Measurements from ENCODE around the gene PDK3. TPM values are rescaled to one million over a fixed set of nuclear protein-coding genes. Genes with fewer than 3 reads are reported as not detected.

Gene PDK3
- total RNA-seq, 1 donor: 9.0 TPM

DNA sequence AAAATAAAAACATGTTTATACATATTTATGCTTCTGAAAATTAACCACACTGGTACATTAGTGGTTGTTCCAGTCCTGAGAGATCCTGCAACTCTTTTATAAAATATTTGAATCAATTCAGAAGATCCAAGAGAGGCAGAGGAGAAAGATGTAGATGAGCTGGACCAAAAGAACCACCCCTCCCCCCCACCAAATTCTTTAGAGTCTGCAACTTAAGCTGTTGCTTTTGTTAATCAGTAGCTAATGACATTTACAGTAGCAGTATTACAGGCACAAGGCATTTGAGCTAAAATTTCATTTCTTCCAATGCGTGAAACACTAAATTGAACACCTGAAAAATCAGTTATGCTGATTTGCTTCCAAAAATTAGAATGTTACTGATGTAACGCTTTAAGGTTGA lies 61.5 kb downstream of the PDK3 start:
- Histone ChIP-seq H3K4me3 (ENCODE audit: insufficient read depth, low read length) (no peak overlapping the region), H3K36me3 (ENCODE audit: insufficient read depth, low read length) (no peaks in the 10 kb centered on the region), H3K9me3 (ENCODE audit: low read depth, low read length) (no peaks in the 10 kb centered on the region), H3K4me2 (ENCODE audit: insufficient read depth, low read length) (no peak overlapping the region), H4K20me1 (ENCODE audit: insufficient read depth, low read length) (no peaks in the 10 kb centered on the region), H3K4me1 (ENCODE audit: insufficient read depth, low read length) (no peaks in the 10 kb centered on the region), H3K27me3 (ENCODE audit: insufficient read depth, low read length) (no peaks in the 10 kb centered on the region), H2AFZ (ENCODE audit: low read length) (no peak overlapping the region), H3K27ac (ENCODE audit: low read depth, low read length) (no peak overlapping the region), H3K79me2 (ENCODE audit: insufficient read depth, low read length) (no peaks in the 10 kb centered on the region)
- peak; percentile 67 for DNase-seq (ENCODE audit: insufficient read length, low spot score, missing footprints)
- TF ChIP-seq, protein P1, sequence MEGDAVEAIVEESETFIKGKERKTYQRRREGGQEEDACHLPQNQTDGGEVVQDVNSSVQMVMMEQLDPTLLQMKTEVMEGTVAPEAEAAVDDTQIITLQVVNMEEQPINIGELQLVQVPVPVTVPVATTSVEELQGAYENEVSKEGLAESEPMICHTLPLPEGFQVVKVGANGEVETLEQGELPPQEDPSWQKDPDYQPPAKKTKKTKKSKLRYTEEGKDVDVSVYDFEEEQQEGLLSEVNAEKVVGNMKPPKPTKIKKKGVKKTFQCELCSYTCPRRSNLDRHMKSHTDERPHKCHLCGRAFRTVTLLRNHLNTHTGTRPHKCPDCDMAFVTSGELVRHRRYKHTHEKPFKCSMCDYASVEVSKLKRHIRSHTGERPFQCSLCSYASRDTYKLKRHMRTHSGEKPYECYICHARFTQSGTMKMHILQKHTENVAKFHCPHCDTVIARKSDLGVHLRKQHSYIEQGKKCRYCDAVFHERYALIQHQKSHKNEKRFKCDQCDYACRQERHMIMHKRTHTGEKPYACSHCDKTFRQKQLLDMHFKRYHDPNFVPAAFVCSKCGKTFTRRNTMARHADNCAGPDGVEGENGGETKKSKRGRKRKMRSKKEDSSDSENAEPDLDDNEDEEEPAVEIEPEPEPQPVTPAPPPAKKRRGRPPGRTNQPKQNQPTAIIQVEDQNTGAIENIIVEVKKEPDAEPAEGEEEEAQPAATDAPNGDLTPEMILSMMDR (IDR thresholded peaks at IDR 0.05; ENCODE audit: extremely low read depth, low read depth, low read length): no peak

DNA sequence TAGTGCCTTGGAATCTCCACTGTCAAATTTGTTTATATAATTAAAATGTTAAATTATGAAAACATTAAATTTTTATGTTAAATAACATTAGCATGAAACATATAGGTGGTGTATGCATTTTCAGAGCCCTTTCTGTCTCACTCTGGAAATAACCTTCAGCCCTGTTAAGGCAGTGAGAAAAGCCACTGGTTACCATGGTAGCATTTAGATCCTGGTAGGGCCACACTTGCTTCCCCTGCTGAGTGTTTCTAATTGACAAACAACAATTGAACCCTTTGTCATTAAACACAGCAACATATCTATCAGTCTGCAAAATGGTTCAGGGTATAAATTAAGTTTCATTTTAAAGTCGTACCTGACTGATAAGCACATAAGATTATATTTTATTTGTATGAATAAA lies 63.5 kb downstream of the PDK3 start:
- Histone ChIP-seq H3K4me2 (ENCODE audit: insufficient read depth, low read length) (no peak overlapping the region), H3K79me2 (ENCODE audit: insufficient read depth, low read length) (no peaks in the 10 kb centered on the region)

GRCh38 chrX:24536551-24536950 lies 71.5 kb downstream of the PDK3 start:
- Histone ChIP-seq H2AFZ (ENCODE audit: low read length) (no peak overlapping the region), H3K36me3 (ENCODE audit: insufficient read depth, low read length) (no peaks in the 10 kb centered on the region), H3K4me2 (ENCODE audit: insufficient read depth, low read length) (no peak overlapping the region), H3K27me3 (ENCODE audit: insufficient read depth, low read length) (no peaks in the 10 kb centered on the region), H3K9me3 (ENCODE audit: low read depth, low read length) (no peaks in the 10 kb centered on the region), H3K27ac (ENCODE audit: low read depth, low read length) (no peak overlapping the region), H3K79me2 (ENCODE audit: insufficient read depth, low read length) (no peaks in the 10 kb centered on the region), H3K4me1 (ENCODE audit: insufficient read depth, low read length) (no peaks in the 10 kb centered on the region), H4K20me1 (ENCODE audit: insufficient read depth, low read length) (no peaks in the 10 kb centered on the region), H3K4me3 (ENCODE audit: insufficient read depth, low read length) (no peak overlapping the region)
- TF ChIP-seq, protein P1 (IDR thresholded peaks at IDR 0.05; ENCODE audit: extremely low read depth, low read depth, low read length): no peak
- DNase-seq (ENCODE audit: insufficient read length, low spot score, missing footprints): no peak

More for the DNA sequence above, 63.5 kb downstream of the PDK3 start:
- TF ChIP-seq, protein P1 (IDR thresholded peaks at IDR 0.05; ENCODE audit: extremely low read depth, low read depth, low read length): no peak
- Histone ChIP-seq H3K36me3 (ENCODE audit: insufficient read depth, low read length) (no peaks in the 10 kb centered on the region), H2AFZ (ENCODE audit: low read length) (no peak overlapping the region), H3K9me3 (ENCODE audit: low read depth, low read length) (no peaks in the 10 kb centered on the region), H3K27me3 (ENCODE audit: insufficient read depth, low read length) (no peaks in the 10 kb centered on the region), H3K4me1 (ENCODE audit: insufficient read depth, low read length) (no peaks in the 10 kb centered on the region), H4K20me1 (ENCODE audit: insufficient read depth, low read length) (no peaks in the 10 kb centered on the region), H3K4me3 (ENCODE audit: insufficient read depth, low read length) (no peak overlapping the region), H3K27ac (ENCODE audit: low read depth, low read length) (no peak overlapping the region)
- no peak for DNase-seq (ENCODE audit: insufficient read length, low spot score, missing footprints)

DNA sequence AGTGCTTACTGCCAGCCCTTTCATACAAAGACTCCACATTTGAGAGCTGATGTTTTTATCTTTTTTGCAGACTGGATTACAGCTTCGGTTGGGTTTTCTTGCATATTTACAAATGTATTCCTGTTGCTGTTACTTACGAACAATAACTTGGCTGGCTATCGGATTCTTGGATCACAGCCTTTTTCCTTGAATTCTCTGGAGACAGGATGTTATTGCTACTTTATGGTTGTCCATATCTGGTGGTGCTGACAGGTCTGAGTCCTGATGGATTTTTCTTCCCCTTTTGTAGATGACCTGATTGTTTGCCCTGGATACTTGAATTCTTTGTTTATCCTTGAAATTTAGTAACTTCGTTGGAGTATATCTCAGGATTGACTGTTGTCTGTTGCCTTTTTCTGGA lies 77.7 kb downstream of the PDK3 start:
- TF ChIP-seq, protein P1 (IDR thresholded peaks at IDR 0.05; ENCODE audit: extremely low read depth, low read depth, low read length): no peak
- Histone ChIP-seq H3K36me3 (ENCODE audit: insufficient read depth, low read length) (no peaks in the 10 kb centered on the region), H3K27me3 (ENCODE audit: insufficient read depth, low read length) (no peaks in the 10 kb centered on the region), H3K4me3 (ENCODE audit: insufficient read depth, low read length) (no peak overlapping the region), H2AFZ (ENCODE audit: low read length) (no peak overlapping the region), H4K20me1 (ENCODE audit: insufficient read depth, low read length) (no peaks in the 10 kb centered on the region), H3K4me1 (ENCODE audit: insufficient read depth, low read length) (no peaks in the 10 kb centered on the region), H3K79me2 (ENCODE audit: insufficient read depth, low read length) (no peaks in the 10 kb centered on the region), H3K27ac (ENCODE audit: low read depth, low read length) (no peak overlapping the region), H3K4me2 (ENCODE audit: insufficient read depth, low read length) (no peak overlapping the region), H3K9me3 (ENCODE audit: low read depth, low read length) (no peaks in the 10 kb centered on the region)
- DNase-seq (ENCODE audit: insufficient read length, low spot score, missing footprints): no peak

All from osteoblast (primary cell).